Mucosa of descending colon (tissue), 3 donors: ENCODE results near the gene NRL. TPM values are rescaled to one million over a fixed set of nuclear protein-coding genes. Genes with fewer than 3 reads are reported as not detected.
"Not testable (repeated sequence)": the region's sequence is repeated elsewhere in the genome, so short reads cannot be mapped to it uniquely, and the experiment has no call there.

Source experiments
- ATAC-seq: fragments of 200-7000 bp; cut with Tn5 transposase; one replicate; pipeline ENCODE4 v1.9.1; 2020; ENCODE audit warnings: mild to moderate bottlenecking, moderate library complexity
- DNase-seq, 3 donors: peaks; one replicate each; pipeline ENCODE4 v3.0.0-alpha.2; 2020
- H3K36me3 ChIP-seq: fragments of 200-600 bp; one replicate; pipeline ENCODE4 v1.8.0; 2021; ENCODE audit warnings: low read depth, mild to moderate bottlenecking
- H3K4me1 ChIP-seq: fragments of 200-600 bp; one replicate; pipeline ENCODE4 v1.8.0; 2021; ENCODE audit warnings: low read depth, mild to moderate bottlenecking
- H3K4me3 ChIP-seq: fragments of 200-600 bp; one replicate; pipeline ENCODE4 v1.8.0; 2021; ENCODE audit warnings: mild to moderate bottlenecking
- H3K9me3 ChIP-seq: fragments of 200-600 bp; one replicate; pipeline ENCODE4 v1.8.0; 2021; ENCODE audit warnings: mild to moderate bottlenecking
- CTCF ChIP-seq: fragments of 200-600 bp; IDR thresholded peaks from one replicate; pipeline ENCODE4 v1.8.0; 2022; ENCODE audit warnings: antibody characterized with exemption, mild to moderate bottlenecking
- intact Hi-C, 2 donors: fragments of 100-400 bp; cut with DNase I in 1 of 2; cut with micrococcal nuclease in 1 of 2; formaldehyde crosslinking; loops; one replicate each; pipeline versions ENCODE4 v1.11.0 to v1.11.1; 2022; cut with DNase I, micrococcal nuclease
- total RNA-seq, 3 donors: library from RNA; stranded (reverse); fragmentation: NEBNext Ultra II Directional in 2 of 3; extraction: Animal tissue kit (Norgen Biotek cat#: 25700) in 2 of 3; gene quantifications; one replicate each; pipeline versions ENCODE4 v1.2.1 to v1.2.4, GENCODE V29; 2021 to 2023
- donor health status: DM: no; HTN: no; CAD: no; lungs with moderate emphysema.
- donor health status: DM: no; HTN: no; CAD: no.
- donor health status: DM: no; HTN: yes; CAD: no.

The NRL gene
- total RNA-seq, 3 donors from 2014 or later = 2.3 to 4.5 (median 2.8) TPM

- intact Hi-C loops = loop anchor here in 1 of 2 donors (10.0 kb wide), 1 partner anchor 52 kb away; the partner anchor contains the start of gene CARMIL3
- H3K4me3 ChIP-seq = no peak overlapping the region
- ATAC-seq = no peak
- no peak for DNase-seq
- no peaks in the 10 kb centered on the region for H3K36me3 ChIP-seq
- H3K4me1 ChIP-seq = peaks cover 8% of the 10 kb centered on the region
- no peaks in the 10 kb centered on the region for H3K9me3 ChIP-seq
- TF ChIP-seq CTCF = no peak
Measured at GRCh38 chr14:24106672-24107271, 8.0 kb downstream of the NRL start.

GRCh38 chr14:24105609-24106239 lies 9.0 kb downstream of the NRL start:
- not testable (repeated sequence) for H3K36me3 ChIP-seq, H3K4me3 ChIP-seq, H3K4me1 ChIP-seq, H3K9me3 ChIP-seq, ATAC-seq, DNase-seq
- intact Hi-C loops = loop anchor here in 1 of 2 donors (10.0 kb wide), 1 partner anchor 51 kb away; the partner anchor contains the start of gene CARMIL3

GRCh38 chr14:24103451-24103850 lies 11.3 kb downstream of the NRL start:
- Histone ChIP-seq H3K4me3 (no peak overlapping the region), H3K4me1 (no peaks in the 10 kb centered on the region), H3K9me3 (no peaks in the 10 kb centered on the region), H3K36me3 (no peaks in the 10 kb centered on the region)
- intact Hi-C loops = loop anchor here in 1 of 2 donors (10.0 kb wide), 1 partner anchor 49 kb away; the partner anchor contains the start of gene CARMIL3
- ATAC-seq (no peak), DNase-seq (no peak)
- TF ChIP-seq CTCF = no peak

GRCh38 chr14:24102357-24103048 lies 12.2 kb downstream of the NRL start:
- no peaks in the 10 kb centered on the region for H3K4me1 ChIP-seq
- H3K36me3 ChIP-seq = no peaks in the 10 kb centered on the region
- DNase-seq = no peak
- TF ChIP-seq CTCF = no peak
- H3K9me3 ChIP-seq = no peaks in the 10 kb centered on the region
- ATAC-seq = no peak
- intact Hi-C loops = loop anchor here in 1 of 2 donors (10.0 kb wide), 1 partner anchor 48 kb away; the partner anchor contains the start of gene CARMIL3
- H3K4me3 ChIP-seq = no peak overlapping the region

- intact Hi-C loops = loop anchor here in 1 of 2 donors (10.0 kb wide), 1 partner anchor 46 kb away; the partner anchor contains the start of gene CARMIL3
- H3K36me3 ChIP-seq = no peaks in the 10 kb centered on the region
- H3K9me3 ChIP-seq = no peaks in the 10 kb centered on the region
- peaks cover 3% of the 10 kb centered on the region for H3K4me1 ChIP-seq
- ATAC-seq (no peak), DNase-seq (no peak)
- no peak overlapping the region for H3K4me3 ChIP-seq
- no peak for TF ChIP-seq CTCF
Measured at GRCh38 chr14:24100982-24101494, 13.7 kb downstream of the NRL start.
